GM12865 (cell line): ENCODE results near the gene ABL1.

ENCODE experiments used
- DNase-seq: peaks from one replicate; pipeline ENCODE4 v3.0.0; 2010; ENCODE audit warnings: low read depth
- H3K4me3 ChIP-seq: 2 replicates; pipeline ENCODE4 v1.5.1; 2011; ENCODE audit warnings: mild to moderate bottlenecking, low read depth, low read length, control low read depth
- CTCF ChIP-seq: IDR thresholded peaks from 2 replicates; pipeline ENCODE4 v1.5.1; 2011; ENCODE audit warnings: low read length, control low read depth, low read depth, inconsistent platforms; ENCODE audit not compliant: insufficient read depth; ENCODE audit errors: missing control alignments

The ABL1 gene

DNA sequence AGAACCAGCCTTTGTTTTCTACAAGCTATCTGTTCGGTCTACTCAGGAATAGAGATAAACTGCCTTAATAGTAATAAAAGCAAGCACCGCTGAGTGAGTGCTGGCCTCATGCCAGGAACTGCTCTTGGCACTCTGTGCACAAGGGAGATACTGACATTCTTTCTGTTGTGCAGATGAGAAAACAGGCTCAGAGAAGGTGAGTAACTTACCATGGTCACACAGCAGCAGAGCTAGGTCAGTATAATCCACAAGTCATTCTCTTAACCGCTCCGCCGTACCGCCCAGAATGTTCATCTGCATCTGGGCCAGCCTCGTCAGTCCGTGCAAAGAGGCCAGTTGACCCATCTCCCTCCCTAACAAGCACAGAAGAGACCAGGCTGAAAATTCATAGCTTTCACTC lies 34.2 kb downstream of the ABL1 start:
- no peak for DNase-seq
- TF ChIP-seq CTCF, result no peak
- H3K4me3 ChIP-seq, result no peak overlapping the region

- peak; percentile 67 for DNase-seq
- TF ChIP-seq CTCF, result no peak
- no peak overlapping the region for H3K4me3 ChIP-seq
Measured at GRCh38 chr9:130870491-130871381, 35.7 kb downstream of the ABL1 start.

DNA sequence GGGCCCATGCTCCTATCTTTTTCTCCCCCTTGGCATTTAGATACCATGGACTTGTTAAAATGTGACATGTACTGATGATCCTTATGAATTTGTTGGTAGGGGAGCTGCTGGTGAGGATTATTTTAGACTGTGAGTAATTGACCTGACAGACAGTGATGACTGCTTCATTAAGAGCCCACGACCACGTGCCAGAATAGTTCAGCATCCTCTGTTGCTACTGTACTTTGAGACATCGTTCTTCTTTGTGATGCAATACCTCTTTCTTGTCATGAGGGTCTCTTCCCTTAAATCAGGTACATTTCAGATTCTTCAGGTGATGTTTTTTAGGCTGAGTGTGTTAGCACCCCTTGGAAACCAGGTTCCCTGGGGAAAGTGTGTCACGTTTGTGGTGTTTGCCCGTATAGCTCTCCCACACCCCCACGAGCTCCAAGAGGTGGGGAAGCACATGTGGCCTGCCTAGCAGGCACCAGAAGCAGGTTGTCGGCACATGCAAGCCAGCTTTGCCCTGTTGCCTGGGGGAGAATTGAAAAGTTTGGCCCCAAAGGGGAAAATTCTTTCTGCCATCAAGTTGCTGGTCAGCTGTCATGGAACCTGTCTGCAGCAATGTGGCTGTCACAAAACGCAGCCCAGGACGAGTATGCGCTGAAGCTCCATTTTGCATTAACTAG lies 36.5 kb downstream of the ABL1 start:
- no peak overlapping the region for H3K4me3 ChIP-seq
- no peak for DNase-seq
- TF ChIP-seq CTCF, result no peak

- no peak for DNase-seq
- H3K4me3 ChIP-seq, result no peak overlapping the region
- no peak for TF ChIP-seq CTCF
Measured at GRCh38 chr9:130872093-130872492, 37.0 kb downstream of the ABL1 start.

GRCh38 chr9:130872508-130872907 lies 37.5 kb downstream of the ABL1 start:
- DNase-seq, result no peak
- no peak overlapping the region for H3K4me3 ChIP-seq
- no peak for TF ChIP-seq CTCF

DNA sequence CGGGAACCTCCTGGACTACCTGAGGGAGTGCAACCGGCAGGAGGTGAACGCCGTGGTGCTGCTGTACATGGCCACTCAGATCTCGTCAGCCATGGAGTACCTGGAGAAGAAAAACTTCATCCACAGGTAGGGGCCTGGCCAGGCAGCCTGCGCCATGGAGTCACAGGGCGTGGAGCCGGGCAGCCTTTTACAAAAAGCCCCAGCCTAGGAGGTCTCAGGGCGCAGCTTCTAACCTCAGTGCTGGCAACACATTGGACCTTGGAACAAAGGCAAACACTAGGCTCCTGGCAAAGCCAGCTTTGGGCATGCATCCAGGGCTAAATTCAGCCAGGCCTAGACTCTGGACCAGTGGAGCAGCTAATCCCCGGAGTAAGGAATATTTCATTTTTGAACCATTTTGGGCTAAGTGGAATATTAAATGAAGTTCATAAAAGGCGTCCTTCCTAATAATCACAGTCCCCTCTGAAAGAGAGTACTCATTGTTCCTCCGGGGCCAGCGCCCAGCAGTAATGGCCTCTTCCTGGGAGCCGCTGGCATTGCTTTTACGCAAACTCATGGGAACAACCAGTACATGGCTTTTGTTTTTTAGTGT lies 38.0 kb downstream of the ABL1 start:
- H3K4me3 ChIP-seq, result no peak overlapping the region
- TF ChIP-seq CTCF, result no peak
- DNase-seq, result no peak
